Stimulated activated CD4-positive, alpha-beta T cell treated with anti-CD3 and anti-CD28 coated beads, TNF-alpha, amount 100 ng/mL, for 1 hour (primary cell): ENCODE data around the gene S1PR3.

ENCODE experiments used
- DNase-seq, 3 donors: peaks; one replicate each; pipeline ENCODE4 v3.0.0-alpha.2; 2020; ENCODE audit warnings: low read depth in 3 of 3, low spot score in 1 of 3

Gene S1PR3

GRCh38 chr9:88968799-88969198 lies 22.5 kb upstream of the S1PR3 start:
- DNase-seq: no peak

- no peak for DNase-seq
These were observed 21.5 kb upstream of the S1PR3 start for GRCh38 chr9:88969646-88970373.

GRCh38 chr9:88971131-88971960 lies 19.9 kb upstream of the S1PR3 start:
- DNase-seq: no peak

- DNase-seq: no peak
These were observed 18.9 kb upstream of the S1PR3 start for GRCh38 chr9:88972401-88972800.

- DNase-seq: no peak
These were observed 17.8 kb upstream of the S1PR3 start for GRCh38 chr9:88973281-88974045.

GRCh38 chr9:88974641-88975040 lies 16.6 kb upstream of the S1PR3 start:
- no peak for DNase-seq

- DNase-seq: no peak
These were observed 15.0 kb upstream of the S1PR3 start for GRCh38 chr9:88975966-88976889.

- no peak for DNase-seq
These were observed 14.4 kb upstream of the S1PR3 start for GRCh38 chr9:88976890-88977257.

- DNase-seq: no peak
These were observed 13.2 kb upstream of the S1PR3 start for GRCh38 chr9:88978034-88978433.

GRCh38 chr9:88979021-88979420 lies 12.2 kb upstream of the S1PR3 start:
- no peak for DNase-seq

GRCh38 chr9:88979791-88980190 lies 11.5 kb upstream of the S1PR3 start:
- no peak for DNase-seq

- no peak for DNase-seq
These were observed 10.5 kb upstream of the S1PR3 start for GRCh38 chr9:88980740-88981203.

- no peak for DNase-seq
These were observed 7.3 kb upstream of the S1PR3 start for GRCh38 chr9:88983865-88984542.

- DNase-seq: no peak
These were observed 6.8 kb upstream of the S1PR3 start for GRCh38 chr9:88984543-88984883.

- DNase-seq: no peak
These were observed 5.7 kb upstream of the S1PR3 start for GRCh38 chr9:88985616-88986015.

- DNase-seq: no peak
These were observed 4.5 kb upstream of the S1PR3 start for GRCh38 chr9:88986776-88987175.

- no peak for DNase-seq
These were observed 3.6 kb upstream of the S1PR3 start for GRCh38 chr9:88987661-88988060.

- no peak for DNase-seq
These were observed 2.2 kb upstream of the S1PR3 start for GRCh38 chr9:88988796-88989641.

GRCh38 chr9:88990041-88990728 lies 1.1 kb upstream of the S1PR3 start:
- DNase-seq: no peak
